Retina (tissue), 1 donor: ENCODE data around the gene OTUD7B.

Experiments
- DNase-seq: peaks from one replicate; pipeline ENCODE4 v3.0.0-alpha.2; 2016

Gene OTUD7B

DNA sequence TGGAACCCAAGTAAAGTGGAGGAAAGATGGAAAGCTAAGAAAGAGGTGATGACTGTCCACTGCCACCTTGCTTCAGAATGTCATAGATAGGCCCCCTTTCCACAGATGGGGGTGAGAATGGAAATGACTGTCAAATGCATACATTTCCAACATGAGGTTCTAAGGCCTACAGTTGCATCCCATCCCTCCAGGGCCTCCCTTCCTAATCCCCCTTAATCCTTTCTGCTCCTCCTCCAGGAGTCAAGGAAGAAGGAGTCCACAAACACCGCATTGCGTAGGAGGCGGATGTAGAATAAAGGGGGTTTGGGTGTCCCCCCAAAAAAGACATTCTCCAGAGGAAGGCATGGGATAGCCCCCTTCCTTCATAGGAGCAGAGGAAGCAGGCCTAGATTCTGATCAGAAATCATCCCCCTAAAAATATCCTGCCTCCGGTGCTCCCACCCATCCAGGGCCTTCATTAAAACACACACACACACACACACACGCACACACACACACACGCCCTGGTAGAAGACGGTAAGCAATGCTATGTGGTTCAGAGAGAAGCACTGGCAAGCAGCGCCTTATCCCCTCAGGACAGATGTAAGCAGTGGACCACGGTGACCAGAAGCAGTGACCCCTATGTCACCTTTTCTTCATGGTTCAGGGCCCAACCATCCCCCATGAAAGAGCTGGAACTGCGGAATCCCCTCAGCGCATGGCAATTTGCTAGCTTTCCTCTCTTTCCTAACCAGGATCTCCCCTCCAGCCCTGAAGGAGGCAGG lies 94.9 kb downstream of the OTUD7B start:
- peak; percentile 68 for DNase-seq

DNA sequence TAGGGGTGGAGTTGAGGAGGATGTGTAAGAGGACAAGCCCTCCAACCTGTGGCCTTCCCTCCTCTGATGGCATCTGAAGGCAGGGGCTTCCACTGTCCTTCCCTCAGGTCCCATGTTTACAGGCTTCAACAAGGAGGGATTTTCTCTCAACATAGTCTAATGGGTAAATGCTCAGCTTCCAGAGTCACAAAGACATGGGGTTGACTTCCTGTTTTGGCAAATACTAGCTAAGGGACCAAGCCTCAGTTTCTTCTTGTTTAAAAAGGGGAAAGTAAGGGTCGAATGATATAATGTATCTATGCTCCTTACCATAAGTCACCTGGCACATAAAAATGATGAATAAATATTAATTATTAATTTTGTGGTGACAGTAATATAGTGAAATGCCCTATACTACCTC lies 96.0 kb downstream of the OTUD7B start:
- no peak for DNase-seq

DNA sequence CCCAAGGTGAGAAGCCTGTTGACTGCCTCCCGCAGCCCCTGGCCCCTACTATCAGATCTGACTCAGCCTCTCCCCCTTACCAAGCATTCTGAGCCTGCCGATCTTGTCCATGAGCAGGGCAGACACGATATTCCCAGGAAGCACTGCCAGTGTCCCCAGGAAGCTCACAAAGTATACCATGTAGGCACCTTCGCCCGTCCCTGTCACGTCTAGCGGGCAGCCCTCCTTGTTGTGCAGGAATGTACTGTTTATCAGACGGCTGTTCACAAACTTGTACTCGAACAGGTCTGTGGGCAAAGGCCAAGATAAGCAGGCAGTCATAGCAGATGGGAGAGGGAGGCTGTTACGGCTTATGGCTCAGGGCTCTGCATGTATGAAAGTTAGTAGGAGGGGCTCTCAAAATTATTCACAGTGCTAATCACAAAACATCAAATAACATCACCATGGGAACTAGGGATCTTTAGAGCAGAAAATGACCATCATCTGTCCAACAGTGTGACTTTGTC lies 103.9 kb downstream of the OTUD7B start:
- DNase-seq = no peak

DNA sequence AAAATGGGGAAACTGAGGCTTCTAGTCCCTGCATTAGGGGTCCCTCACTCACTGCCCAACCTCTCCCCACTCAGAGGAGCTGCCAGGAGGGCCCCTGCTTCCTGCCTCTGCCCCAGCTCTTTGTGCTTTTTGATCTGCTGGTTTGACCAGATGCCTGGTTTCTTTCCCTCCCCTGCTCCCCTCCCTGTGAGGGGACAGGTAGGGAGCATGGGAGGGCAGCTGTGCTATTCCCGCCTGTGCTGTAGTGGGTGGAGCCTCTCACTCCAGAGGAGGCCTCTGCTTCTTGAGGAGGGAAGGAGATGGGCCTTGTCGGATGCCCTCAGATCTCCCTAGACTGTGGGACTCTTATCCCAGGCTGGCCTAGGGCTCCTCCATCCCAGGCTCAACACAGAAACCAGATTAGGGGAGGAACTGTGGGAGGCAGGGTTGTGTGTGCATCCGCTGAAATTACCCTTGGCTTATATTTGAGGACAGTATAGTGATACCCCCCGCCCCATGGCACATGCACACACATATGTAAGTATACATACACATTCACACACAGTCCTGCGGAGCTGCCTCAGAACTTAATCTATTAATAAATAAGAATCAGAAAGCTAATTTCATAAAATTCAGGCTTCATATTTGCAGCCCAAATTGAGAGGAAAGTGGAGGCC lies 106.6 kb downstream of the OTUD7B start:
- DNase-seq = no peak

DNA sequence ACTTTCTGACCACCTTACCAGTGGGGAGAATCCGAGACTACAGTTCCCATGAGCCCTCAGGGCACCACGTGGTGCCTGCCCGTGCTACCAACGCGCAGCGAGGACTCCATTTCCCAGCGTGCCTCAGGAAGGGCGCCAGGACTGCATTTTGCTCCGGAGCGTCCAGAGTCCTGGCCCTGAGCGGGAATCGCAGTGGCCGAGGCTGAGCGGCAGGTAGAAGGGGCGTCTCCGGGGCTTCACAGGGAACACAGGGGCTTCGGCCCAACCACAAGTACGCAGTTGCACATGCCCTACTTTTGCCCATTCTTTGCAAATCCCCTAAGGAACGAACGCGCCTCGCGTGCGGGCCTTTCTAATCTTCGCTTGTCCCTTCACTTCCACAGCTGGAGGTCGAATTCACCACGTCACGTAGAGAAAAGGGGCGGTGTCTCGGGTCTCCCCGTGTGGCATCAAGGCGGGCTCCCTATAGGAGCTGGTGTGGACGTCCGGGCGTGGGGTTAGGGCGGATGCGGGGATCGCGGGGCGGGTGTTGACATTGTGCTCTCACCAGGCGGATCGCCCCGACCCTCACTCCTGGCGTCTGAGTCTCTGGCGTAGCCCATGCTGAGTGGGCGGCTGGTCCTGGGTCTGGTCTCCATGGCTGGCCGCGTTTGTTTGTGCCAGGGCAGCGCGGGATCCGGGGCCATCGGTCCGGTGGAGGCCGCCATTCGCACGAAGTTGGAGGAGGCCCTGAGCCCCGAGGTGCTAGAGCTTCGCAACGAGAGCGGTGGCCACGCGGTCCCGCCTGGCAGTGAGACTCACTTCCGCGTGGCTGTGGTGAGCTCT lies 110.9 kb downstream of the OTUD7B start, which contains the start of gene BOLA1:
Gene BOLA1, plus strand, starts transcription at position 109 of the 825 bp plus-strand sequence. Its CDS starts 492 bp downstream, at position 601.
- peak; percentile 97 for DNase-seq

DNA sequence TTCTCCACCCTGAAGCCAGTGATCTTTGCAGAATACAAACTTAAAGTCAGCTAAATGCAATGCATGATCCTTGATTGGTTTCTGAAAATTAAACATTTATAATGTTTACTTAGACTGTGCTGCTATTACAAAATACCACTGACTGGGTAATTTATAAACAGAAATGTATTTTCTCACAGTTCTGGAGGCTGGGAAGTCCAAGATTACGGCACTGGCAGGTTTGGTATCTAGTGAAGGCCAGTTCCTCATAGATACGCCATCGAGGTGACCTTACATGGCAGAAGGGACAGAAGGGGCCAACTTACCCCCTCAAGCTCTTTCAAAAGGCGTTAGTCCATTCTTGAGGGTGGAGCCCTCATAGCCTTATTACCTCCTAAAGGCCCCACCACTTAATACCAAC lies 114.0 kb downstream of the OTUD7B start:
- no peak for DNase-seq

DNA sequence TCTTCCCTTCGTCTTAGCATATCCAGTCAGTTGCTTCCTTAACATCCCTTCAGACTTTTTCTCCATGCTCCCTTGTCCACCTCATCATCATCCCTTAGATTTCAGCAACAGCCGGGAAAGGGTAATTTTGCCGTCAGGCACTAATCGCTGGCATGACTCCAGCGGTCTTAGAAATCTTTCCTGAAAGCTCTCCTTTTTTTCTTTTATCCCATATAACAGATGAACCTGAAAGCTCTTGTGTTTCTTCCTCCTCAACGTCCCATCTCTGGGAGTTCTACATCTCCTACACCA lies 121.6 kb downstream of the OTUD7B start:
- no peak for DNase-seq

DNA sequence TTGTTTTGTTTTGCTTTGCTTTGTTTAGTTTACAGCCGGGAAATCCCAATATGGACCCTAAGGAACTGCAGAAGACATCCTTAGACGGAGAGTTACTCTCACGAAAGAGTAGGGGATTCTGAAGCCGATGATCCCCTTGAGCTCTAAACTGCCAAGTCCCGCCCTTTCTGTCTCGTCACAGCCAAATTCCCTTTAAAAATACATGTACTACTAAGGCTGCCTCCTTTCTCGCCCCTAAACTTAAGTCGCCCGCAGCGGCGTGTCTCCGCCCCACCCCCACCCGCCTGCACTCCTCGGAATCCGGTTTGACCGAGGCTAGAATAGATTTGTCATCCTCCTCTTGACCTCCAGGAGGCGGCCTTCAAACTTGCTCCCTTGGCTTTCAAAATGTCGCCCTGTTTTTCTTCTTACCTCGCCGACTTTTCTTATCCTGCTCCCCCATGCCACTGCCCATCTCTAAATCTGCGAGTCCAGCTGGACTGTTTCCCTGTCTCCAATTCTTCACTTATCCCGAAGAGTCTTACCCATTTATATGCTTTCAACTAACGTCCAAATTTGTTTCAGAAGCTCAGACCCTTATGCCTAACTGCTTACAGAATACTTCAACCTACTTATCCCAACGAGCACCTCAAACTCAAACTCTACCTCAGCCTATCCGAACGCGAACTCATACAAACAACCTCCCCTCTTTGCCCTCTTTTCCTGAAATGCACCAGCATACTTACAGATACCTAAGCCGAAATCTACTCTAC lies 122.1 kb downstream of the OTUD7B start:
- peak; percentile 92 for DNase-seq
